GM18909 (cell line): Measurements from ENCODE around the gene KRT35.

ENCODE experiments used
- ATAC-seq: cut with Tn5 transposase; IDR thresholded peaks from one replicate; pipeline ENCODE4 v1.9.1; 2021; ENCODE audit warnings: mild to moderate bottlenecking; ENCODE audit not compliant: unreplicated experiment, poor library complexity

Gene KRT35

DNA sequence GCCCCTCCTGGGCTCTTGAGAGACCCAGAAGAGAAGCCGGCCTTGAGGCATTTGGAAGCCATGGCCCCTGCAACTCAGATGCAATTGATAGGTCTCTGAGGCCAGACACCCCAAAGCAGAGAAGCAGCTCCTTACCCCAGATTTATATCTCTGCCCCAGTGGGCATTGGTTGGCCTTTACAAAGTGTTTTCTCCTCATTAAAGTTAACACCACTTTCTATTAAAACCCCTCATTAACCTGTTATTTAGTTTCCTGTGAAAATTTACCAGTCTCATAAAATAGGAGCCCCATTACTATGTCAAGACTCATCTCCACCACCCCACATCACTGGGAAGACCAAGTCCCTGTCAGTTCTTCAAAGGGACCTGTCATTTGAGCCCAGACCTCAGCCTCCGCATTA is at the start of gene KRT35:
Gene KRT35 (minus strand): TSS at position 116 of the 400 bp plus-strand sequence. CDS start 54 bp downstream, at position 62.
- ATAC-seq = no peak

DNA sequence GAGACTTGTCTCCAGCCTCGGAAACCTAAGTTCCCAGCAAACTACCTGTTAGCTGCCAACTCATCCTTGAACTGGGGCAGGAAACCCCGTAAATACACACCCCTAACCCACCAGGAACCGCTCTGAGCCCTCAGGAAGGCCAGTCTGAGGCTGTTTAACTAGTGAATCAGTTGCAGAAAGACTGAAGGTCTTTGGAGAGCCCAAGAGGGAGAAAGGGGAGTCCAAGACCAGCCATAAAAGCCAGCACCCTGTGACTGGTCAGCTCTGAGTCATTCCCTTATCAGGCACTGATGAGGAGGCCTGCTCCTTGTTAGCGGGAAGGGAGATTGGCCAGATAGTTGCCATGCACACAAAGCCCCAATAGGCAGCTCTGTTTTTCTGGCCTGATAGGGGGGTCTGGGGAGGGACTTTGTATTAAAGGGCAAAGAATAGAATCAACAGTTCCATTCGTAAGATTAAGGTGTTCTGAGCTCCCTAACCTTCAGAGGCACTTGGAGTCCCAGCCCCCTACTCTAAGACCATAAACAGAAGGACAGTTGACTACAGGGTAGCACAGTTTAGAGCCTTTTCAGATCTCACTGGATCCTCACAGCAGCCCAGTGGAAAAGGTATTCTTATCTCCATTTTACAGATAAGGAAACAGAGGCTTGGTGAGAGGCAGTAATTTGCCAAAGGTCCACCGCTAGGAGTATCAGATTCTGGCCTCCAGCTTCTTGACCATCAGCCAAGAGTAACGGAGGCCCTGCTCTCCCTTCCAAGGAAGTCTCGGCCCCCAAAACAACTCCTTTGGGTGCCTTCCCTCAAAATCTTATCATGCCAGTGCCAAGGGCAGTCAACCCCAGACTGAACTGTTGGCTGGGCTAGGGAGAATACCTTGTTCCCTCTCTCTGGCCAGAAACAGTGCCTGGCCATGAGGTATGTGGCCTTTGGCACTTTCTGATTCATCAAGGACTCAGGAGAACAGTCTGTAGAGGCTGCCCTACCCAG is 49.4 kb upstream of the KRT35 start:
- no peak for ATAC-seq

DNA sequence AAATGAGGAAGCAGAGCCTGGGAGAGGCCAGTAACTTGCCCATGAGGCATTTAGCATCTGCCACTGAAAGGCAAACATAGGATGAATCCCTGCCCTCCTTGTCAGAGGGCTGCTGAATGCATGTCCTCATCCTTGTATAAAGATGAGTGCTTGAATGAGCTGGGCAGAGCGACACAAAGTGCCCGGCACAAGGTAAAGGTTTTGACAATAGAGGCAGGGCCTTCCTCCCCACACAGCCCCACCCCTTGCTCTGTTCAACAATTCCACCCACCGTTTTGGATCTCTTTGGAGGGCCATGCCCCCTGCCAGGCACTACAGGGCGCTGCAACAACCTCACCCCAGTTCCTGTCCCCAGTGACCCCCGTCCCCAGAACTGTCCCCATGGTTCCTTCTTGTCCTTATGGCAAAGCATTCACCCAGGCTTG is 48.6 kb upstream of the KRT35 start:
- no peak for ATAC-seq

DNA sequence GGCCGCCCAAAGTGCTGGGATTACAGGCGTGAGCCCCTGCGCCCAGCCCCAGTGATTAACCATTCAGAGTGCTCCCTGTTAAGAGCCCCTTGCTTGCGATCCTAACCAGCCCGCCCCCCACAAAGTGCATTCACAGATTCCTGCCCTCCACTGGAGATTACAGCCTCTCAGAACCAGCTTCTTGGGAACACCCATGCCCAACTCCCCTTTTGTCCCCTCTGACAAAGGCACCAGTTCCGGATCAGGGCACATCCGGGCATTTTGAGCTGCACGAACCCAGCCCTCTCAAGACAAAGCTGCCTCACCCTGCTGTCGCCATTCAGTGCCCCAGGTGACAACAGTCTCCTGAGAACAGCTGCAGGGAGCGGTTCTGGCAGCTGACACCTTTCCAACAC is 48.0 kb upstream of the KRT35 start:
- no peak for ATAC-seq

DNA sequence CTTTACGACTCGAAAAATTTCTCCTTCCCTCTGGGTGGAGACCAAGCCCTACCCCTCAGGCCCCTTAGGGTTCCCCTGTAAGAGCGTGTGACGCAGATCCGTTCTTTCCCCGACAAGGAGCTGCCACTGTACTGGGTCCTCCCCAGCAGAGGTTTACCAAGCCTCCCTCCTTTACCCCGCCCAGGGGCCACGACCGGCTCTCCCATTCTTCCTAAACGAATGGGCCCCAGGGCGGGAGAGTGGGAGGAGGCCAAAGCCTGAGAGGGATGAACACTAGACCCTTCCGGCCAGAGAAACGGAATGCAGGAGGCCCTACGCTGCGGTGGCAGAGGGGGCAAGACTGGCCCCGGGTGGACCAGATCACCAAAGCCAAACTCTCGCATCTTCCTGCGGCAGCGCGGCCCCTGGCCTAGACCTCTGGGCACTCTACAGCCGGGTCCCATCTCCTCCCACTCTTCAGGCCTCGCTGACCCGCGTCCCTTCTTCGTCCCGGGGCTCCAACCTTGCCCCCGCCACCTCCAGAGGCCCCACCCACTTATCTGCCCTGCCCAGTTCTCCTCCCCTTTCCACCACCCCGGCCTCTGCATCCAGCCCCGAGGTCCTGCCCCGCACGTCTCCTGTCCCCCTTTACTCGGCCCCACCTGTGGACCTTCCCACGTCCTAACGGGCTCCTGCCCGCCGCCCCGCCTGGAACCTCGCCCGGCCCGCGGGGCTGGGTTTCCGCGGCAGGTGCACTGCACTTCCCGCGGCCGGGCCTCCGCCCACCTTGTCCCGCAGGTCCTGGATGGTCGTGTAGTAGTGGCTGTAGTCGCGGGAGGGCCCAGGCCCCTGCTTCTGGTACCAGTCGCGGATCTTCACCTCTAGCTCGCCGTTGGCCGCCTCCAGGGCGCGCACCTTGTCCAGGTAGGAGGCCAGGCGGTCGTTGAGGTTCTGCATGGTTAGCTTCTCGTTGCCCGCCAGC is 46.4 kb upstream of the KRT35 start:
- no peak for ATAC-seq

DNA sequence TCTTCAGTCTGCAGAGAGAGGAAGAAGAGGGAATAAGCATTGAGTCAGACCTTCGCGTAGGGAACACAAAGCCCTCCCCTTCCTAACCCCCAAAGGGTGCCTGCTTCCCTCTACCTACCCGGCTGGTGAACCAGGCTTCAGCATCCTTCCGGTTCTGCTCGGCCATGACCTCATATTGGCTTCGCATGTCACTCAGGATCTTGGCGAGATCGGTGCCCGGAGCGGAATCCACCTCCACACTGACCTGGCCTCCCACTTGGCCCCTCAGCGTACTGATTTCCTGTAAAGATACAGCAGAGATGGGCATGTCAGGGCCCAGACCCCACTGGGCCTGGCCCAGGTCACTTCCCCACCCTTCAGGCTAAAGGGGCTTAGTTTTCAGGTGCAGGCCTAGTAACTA is 43.3 kb upstream of the KRT35 start:
- ATAC-seq = no peak

DNA sequence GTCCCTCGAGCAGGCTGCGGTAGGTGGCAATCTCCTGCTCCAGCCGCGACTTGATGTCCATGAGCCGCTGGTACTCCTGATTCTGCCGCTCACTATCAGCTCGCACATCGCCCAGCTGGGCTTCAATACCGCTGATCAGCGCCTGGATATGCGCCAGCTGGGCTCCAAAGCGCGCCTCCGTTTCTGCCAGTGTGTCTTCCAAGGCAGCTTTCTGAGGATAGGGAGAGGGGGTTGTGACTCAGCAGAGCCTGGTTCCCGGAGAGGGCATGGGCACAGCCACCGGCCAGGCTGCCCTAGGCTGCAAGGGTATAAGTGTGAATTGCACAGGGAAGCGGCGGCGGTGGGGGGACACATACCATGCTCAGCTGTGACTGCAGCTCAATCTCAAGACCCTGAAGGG is 42.8 kb upstream of the KRT35 start:
- no peak for ATAC-seq

DNA sequence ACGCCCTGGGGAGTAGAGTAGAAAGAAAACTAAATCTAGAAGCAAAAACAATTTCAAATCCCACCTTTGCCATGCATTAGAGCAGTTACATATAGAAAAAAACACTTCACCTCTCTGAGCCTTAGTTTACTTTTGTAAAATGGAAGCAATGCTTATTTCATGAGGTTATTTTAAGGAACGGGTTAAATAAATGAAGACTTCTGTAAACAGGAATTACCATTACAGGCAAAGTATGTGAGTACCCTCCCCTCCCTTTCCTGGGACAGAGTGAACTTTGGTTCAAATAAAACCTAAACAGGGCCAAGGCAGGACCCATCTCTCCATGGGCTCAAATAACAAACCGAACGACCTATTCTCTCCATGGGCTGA is 42.3 kb upstream of the KRT35 start:
- ATAC-seq = no peak

DNA sequence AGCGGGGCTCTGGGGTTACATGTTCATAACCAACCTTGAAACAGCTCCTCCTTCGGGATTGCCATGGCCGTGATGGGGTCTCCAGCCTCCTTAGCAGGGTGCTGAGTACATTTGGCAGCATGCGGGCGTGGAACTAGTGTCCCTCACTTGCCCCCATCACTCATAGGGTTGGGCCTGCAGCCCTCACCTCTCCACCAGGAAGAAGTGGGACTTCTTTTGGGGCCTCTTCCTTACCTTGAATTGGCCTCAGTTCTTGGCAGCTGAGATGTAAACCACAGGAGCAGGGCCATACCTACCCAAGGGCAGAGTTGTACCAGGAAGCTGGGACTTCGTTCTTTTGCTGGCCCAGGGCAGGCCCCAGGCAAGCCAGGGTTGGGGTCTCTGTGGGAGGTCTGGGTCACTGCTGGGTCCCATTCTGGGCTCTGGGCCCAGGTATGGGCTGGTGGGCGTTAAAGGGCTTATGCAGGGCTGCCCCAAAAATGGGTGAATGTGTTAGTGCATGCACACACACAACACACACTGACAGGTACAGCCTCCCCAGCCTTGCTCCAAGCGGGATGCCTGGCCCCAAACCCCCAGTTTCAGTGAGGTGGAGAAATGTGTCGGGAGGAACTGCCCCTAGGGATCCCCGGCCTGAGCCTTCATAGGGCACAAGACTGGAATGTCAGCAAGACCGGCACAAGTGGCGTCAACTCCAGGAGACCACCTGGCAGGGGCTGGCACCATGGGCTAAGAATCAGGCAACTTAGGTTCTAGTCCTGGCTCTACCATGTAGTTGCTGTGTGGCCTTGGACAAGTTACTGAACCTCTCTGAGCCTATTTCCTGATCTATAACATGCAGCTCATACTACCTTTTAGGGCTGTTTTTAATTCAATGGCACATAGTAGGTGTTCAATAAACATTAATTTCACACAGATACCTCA is 41.6 kb upstream of the KRT35 start:
- ATAC-seq = no peak

DNA sequence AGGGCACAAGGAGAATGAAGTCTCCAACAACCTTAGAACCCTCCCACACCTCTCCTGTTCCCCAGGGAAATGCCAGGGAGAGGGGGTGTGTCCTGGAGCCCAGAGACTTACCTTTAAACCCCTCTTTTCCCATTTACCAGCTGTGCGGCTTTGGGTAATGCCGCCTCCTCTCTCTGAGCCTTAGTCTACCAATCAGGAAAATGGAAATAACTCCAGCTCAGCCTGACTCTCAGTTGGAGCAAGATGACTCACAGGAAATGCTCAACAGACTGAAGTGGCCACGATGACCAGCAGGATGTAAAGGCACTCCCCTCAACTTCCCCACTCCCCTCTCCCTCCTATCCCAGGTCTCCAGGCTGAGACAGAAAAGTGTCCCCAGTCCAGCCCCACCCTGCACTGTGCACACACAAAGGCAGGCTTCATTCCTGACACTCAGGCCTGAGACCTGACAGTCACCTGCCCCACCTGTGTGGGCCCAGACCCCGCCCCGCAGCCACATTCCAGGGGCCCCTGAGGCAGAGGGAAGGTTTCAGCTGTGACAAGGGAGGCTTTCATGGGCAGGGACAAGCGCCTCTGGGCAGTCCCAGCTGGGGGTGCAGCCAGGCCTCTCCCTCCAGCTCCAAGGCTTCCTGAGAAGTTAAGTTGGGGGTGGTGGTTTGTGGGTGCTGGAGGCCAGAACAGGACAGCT is 40.8 kb upstream of the KRT35 start:
- no peak for ATAC-seq

DNA sequence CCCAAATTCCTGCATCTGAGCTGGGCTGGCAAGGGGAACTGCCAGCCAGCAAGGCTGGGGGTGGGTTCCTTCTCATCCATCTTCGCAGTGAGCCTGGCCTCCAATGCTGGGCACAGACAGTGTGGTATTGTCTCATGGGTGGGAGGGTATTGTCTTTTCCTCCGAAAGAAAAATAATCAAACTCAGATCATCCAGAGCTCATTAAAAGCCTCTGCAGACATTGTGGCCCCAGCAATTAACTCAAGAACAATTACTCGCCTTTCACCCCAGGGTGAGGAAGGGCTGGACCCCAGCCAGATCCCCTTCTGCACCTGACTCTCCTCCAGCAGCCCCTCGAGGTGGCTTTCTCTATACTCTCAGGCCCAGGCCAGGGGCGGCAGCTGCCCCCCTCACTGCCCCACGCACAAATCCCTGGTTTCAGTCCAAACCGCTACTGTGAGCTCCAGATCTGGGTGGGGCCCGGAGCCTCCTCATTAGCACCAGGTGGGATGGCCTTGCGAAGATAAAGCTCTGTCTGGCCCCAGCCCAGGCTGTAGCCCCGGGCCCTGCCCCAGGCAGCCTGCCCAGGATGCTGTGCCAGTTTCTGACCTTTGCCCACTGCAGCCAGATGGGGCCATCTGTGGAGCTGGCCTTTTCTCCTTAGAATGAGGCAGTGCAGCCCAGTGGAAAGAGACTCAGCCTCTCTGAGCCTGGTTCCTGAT is 40.0 kb upstream of the KRT35 start:
- no peak for ATAC-seq

DNA sequence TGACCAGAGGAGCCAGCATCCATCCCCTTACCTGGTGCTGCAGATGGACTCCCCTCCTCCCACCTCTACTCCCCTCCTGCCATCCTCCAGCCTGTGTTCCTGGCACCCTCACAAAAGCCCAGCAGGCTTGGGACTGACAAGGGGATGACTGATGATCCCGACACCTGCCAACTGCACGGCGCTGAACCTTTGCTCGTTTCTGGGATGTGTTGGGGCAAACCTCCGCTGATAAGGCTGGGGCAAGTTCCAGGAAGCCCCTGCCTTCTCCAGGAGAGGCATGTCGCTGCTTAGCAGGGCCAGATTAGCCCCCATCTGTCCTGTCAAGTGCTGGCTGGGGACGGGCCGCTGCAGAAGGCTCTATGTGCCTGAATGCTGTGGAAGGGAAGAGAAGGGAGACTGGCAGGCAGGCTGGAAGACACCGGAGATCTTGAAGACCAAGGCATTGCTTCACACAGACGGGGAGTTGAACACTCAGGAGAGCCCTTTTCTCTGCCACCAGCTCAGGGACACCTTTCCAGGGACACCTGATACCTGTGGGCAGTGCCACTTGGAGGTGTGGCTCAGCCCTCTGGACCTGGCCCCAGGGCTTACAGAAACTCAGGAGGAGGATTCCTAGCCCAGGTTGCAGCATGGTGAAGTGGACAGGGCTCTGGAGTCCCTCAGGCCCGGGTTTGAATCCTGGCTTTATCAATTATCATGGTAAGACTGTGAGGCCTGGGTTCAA is 38.7 kb upstream of the KRT35 start:
- ATAC-seq = no peak

DNA sequence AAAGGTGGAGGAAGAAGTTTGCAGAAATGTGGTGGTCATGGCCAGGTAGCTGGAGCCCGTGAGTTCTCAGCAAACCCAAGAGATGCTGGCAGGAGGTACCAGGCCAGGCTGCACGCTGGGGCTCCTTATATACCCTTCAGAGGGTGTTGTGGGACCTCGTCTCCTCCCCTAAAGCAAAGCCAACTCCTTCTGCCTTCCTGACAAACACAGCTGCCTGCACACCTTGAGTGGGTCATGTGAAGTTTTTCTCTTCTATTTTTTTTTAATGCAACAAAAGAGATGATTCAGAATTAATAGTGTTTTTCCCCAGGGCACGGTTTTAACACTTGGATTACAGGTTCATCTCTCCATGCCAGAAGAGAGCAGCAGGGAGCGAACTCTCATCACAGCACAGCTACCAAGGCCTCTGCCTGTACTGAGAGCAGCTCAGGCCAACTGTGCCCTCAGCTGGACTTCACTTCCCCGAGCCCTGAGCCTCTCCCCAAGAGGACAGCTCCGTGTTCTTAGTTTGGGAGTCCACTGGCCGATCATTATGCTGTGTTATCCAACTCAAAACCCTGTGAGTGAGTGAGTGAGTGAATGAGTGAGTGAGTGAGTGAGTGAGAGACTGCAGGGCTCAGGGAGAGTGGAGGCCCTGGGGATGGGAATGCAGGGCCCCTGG is 38.0 kb upstream of the KRT35 start, which contains the start of gene KRT15:
Gene KRT15 (minus strand): TSS at position 102 of the 661 bp plus-strand sequence. CDS start 63 bp downstream, at position 39.
- ATAC-seq = no peak

DNA sequence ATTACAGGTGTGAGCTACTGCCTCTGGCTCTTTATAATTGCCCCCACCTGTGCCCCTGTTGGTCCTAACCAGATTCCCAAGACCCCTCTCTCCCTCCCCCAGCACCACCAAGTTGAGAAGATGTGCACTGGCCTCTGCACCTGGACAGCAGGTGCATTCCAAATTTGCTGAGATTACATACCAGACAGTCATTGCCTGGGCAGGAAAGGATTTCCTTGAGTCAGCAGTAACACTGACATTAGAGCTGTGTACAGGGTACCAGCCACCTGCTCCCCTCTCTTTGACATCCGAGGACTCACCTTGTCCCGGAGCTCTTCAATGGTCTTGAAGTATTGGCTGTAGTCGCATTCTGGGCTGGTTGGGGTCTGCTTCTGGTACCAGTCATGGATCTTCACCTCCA is 37.1 kb upstream of the KRT35 start:
- no peak for ATAC-seq

DNA sequence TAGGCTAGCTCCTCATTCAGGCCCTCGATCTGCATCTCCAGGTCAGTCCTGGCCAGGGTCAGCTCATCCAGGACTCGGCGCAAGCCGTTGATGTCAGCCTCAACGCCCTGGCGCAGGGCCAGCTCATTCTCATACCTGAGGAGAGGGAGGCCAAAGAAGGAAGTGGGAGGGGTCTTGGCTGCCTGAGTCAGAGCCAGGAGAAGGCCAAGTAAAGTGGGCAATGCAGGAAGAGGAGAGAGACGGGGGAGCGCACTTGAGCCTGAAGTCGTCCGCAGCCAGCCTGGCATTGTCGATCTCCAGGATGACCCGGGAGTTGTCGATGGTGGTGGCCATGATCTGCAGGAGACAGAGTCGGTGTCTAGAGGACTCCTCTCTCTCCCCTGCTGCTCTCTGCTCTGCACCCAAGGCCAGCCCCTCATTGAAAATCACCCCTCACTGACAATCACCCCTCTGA is 35.9 kb upstream of the KRT35 start:
- ATAC-seq = no peak

DNA sequence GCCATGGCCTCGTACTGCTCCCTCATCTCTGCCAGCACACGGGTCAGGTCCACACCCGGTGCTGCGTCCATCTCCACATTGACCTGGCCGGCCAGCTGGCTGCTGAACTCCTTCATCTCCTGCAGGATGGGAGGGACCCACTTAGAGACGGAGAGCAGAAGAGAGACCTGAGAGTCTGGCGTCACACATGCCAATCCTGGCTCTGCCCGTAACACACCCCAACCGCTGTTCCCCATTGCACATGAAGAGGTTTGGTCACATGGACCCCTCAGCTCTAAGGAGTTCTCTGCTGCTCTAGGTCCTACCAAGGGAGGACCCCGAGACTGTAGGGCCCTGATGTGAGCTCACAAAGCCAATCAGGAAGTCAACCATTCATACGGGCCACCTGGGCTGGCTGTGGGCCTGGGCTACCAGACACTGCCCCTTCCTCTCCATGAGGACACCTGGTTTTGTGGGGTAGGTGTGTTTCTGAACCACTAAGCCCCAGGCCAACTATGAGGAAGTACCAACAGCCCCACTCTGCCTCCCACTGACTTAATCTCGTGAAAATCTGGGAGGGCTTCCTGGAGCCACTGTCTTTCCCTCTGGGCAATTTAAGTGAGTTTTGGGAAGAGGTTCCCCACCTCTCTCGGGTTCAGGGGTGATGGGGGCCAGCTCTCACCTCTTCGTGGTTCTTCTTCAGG is 35.3 kb upstream of the KRT35 start:
- ATAC-seq = no peak

DNA sequence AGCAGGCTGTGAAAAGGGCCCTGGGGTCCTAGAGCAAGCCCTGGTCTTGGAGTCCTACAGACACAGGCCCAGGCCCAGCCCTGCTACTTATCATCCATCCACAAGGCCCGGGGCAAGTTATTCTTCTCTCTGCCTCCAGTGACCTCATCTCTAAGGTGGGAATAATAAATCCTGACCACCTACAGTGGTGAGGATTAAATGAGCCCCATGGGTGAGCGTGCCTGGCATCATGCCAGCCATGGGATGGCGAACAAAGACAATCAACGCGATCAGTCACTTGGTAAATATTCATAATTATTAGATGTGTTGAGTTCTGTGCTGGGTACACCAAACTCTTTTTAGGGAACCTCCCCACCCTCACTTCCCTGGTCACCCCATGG is 32.2 kb upstream of the KRT35 start:
- ATAC-seq = no peak
